ENCODE data around the gene ATP5ME. TPM values are rescaled to one million over a fixed set of nuclear protein-coding genes. Genes with fewer than 3 reads are reported as not detected.

The ATP5ME gene
- total RNA-seq, 2 experiments from 2014 or later = 109 to 126 TPM

DNA sequence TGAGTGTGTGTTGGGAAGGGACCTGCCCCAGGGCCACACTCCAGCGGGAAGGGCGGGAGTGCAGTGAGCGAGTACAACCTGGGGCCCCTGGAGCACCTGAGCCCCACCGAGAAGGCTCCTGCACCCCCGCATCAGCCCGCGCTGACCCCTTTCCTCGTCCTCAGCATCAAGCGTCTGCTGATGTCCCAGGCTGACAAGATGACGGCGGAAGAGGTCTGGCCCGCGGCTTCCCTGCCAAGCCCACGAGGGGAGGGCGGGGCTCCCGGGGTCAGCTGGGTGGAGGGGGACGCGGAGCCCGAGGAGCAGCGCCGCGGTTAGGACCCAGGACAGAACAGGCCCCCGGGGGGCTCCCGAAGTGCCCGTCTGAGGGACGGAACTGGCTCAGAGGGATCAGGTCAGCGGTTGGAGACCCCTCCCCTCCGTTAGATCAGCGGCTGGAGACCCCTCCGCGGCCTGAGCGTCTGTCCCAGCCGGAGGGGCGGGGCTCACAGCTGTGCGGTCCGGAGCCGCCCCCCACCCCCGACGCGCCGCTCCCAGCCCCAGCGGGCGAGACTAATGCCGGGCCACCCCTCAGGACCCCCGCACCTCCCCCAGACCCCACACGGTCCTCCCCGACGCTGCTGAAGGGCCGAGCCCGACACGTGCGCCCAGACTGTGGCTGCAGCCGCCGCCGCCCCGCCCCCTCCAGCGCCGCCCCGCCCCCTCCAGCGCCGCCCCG, 7.0 kb upstream of the ATP5ME start:
- POLR2A ChIA-PET = interaction anchor here (0.6 kb wide), 1 partner anchor 1177 kb away, joined by 3 read pairs; no protein-coding TSS in a partner anchor
- Mint-ChIP-seq H3K27ac (no peak overlapping the region), H3K4me1 (ENCODE audit: low read depth) (no peaks in the 10 kb centered on the region), H3K9me3 (no peaks in the 10 kb centered on the region), H3K36me3 (ENCODE audit: low read depth) (no peaks in the 10 kb centered on the region), H3K4me3 (peak overlapping the region; percentile 45), H3K27me3 (peaks cover 12% of the 10 kb centered on the region)
- ATAC-seq (ENCODE audit: poor library complexity) = peak; percentile 39
- CTCF ChIA-PET = no interaction called here
- Histone ChIP-seq H3K4me3 (ENCODE audit: low read length) (peak overlapping the region; percentile 60), H3K36me3 (ENCODE audit: insufficient read depth, low read length) (no peaks in the 10 kb centered on the region), H3K9me3 (ENCODE audit: control insufficient read depth in 1 of 2, insufficient read depth in 1 of 2, low read length in 2 of 2) (peaks cover 0 to 7% of the 10 kb centered on the region in 2 experiments), H3K27ac (ENCODE audit: low read depth in 1 of 2, low read length in 2 of 2) (no peak overlapping the region), H3K4me1 (ENCODE audit: insufficient read depth, low read length) (peaks cover 30% of the 10 kb centered on the region), H3K27me3 (ENCODE audit: control insufficient read depth in 1 of 2, insufficient read depth in 2 of 2, low read length in 2 of 2) (no peaks in the 10 kb centered on the region)
- no peak for TF ChIP-seq CTCF (IDR thresholded peaks at IDR 0.05)
- intact Hi-C loops (cut with DNase I, micrococcal nuclease) = no loop called here
- peak in 7 of 14 experiments; percentile 38 to 75 (median 63) for DNase-seq

- ATAC-seq (ENCODE audit: poor library complexity) (peak; percentile 11), DNase-seq (peak in 3 of 14 experiments; percentile 42 to 59 (median 56))
- H3K9me3 Mint-ChIP-seq = no peaks in the 10 kb centered on the region
- peaks cover 7% of the 10 kb centered on the region for H3K27me3 Mint-ChIP-seq
- intact Hi-C loops (cut with DNase I, micrococcal nuclease) = no loop called here
- Histone ChIP-seq H3K4me1 (ENCODE audit: insufficient read depth, low read length) (peaks cover 31% of the 10 kb centered on the region), H3K27ac (ENCODE audit: low read depth in 1 of 2, low read length in 2 of 2) (no peak overlapping the region), H3K27me3 (ENCODE audit: control insufficient read depth in 1 of 2, insufficient read depth in 2 of 2, low read length in 2 of 2) (no peaks in the 10 kb centered on the region), H3K9me3 (ENCODE audit: control insufficient read depth in 1 of 2, insufficient read depth in 1 of 2, low read length in 2 of 2) (peaks cover 0 to 4% of the 10 kb centered on the region in 2 experiments), H3K4me3 (ENCODE audit: low read length) (peak overlapping the region; percentile 60), H3K36me3 (ENCODE audit: insufficient read depth, low read length) (no peaks in the 10 kb centered on the region)
- no peaks in the 10 kb centered on the region for H3K4me1 Mint-ChIP-seq (ENCODE audit: low read depth)
- TF ChIP-seq CTCF (IDR thresholded peaks at IDR 0.05) = no peak
- POLR2A ChIA-PET = interaction anchor here (0.6 kb wide), 1 partner anchor 1178 kb away, joined by 3 read pairs; no protein-coding TSS in a partner anchor
- H3K4me3 Mint-ChIP-seq = peak overlapping the region; percentile 45
- no peak overlapping the region for H3K27ac Mint-ChIP-seq
- H3K36me3 Mint-ChIP-seq (ENCODE audit: low read depth) = no peaks in the 10 kb centered on the region
- CTCF ChIA-PET = no interaction called here
Measured at GRCh38 chr4:680551-680927, 6.5 kb upstream of the ATP5ME start.

GRCh38 chr4:680091-680490, 6.0 kb upstream of the ATP5ME start:
- Mint-ChIP-seq H3K4me3 (peak overlapping the region; percentile 20), H3K4me1 (ENCODE audit: low read depth) (no peaks in the 10 kb centered on the region), H3K36me3 (ENCODE audit: low read depth) (no peaks in the 10 kb centered on the region), H3K9me3 (no peaks in the 10 kb centered on the region), H3K27me3 (peaks cover 2% of the 10 kb centered on the region), H3K27ac (no peak overlapping the region)
- Histone ChIP-seq H3K27me3 (ENCODE audit: control insufficient read depth in 1 of 2, insufficient read depth in 2 of 2, low read length in 2 of 2) (no peaks in the 10 kb centered on the region), H3K27ac (ENCODE audit: low read depth in 1 of 2, low read length in 2 of 2) (no peak overlapping the region), H3K9me3 (ENCODE audit: control insufficient read depth in 1 of 2, insufficient read depth in 1 of 2, low read length in 2 of 2) (no peaks in the 10 kb centered on the region), H3K4me3 (ENCODE audit: low read length) (no peak overlapping the region), H3K4me1 (ENCODE audit: insufficient read depth, low read length) (peaks cover 35% of the 10 kb centered on the region), H3K36me3 (ENCODE audit: insufficient read depth, low read length) (no peaks in the 10 kb centered on the region)
- no peak for TF ChIP-seq CTCF (IDR thresholded peaks at IDR 0.05)
- POLR2A ChIA-PET = interaction anchor here (0.6 kb wide), 1 partner anchor 1178 kb away, joined by 3 read pairs; no protein-coding TSS in a partner anchor
- intact Hi-C loops (cut with DNase I, micrococcal nuclease) = no loop called here
- DNase-seq (peak in 1 of 14 experiments; percentile 30), ATAC-seq (ENCODE audit: poor library complexity) (no peak)
- CTCF ChIA-PET = no interaction called here
